NCI-H2081 treated with DMSO at 0.1 percent for 48 hours (cell line): Measurements from ENCODE around the gene CACNA1I.

Experiments
- DNase-seq: peaks from one replicate; lab custom pipeline; 2025; lab: John Stamatoyannopoulos, UW

Gene CACNA1I

DNA sequence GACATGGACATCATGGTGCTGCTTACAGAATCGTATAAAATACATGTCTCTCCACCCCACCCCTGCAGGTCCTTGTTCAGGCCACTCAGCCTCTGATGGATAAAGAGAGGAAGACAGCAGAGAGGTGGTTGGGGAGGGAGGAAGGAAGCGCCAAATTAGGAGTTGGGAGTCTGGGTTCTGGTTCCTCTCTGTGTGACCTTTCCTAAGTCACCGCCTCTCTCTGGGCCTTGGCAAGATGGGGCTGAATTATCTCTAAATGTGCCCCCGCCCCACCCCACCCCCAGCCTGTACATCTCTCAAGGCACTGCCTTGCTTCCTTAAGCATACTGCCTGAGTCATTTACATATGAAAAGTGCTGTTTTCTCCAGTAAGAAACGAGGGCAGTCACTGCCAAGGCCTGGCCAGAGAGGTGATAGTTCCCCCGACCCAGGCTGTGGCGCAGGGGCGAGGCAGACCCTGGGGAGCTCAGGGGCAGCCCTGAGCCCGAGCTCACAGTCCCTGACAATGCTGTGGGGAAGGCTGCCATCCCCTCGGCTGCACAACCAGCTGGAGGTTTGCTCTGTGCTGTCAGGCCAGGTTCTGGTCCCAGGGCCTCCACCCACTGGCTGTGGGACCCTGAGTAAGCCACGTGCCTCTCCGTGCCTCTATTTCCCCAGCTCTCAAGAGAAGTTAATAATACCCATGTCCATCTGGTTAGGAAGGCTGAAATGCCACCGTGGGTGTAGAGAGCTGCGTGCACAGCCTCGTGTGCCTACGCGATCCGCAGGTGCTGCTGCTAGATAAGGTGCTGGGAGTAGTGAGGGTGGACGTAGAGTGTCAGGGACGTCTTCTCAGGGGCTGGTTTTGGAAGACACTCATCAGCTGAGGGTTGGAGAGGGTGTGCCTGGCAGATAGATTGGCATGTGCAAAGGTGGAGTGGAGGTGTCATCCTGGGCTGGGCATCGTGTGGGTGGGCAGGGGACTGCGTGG lies 55.3 kb downstream of the CACNA1I start:
- DNase-seq = no peak

GRCh38 chr22:39627208-39627607 lies 56.7 kb downstream of the CACNA1I start:
- DNase-seq = no peak

DNA sequence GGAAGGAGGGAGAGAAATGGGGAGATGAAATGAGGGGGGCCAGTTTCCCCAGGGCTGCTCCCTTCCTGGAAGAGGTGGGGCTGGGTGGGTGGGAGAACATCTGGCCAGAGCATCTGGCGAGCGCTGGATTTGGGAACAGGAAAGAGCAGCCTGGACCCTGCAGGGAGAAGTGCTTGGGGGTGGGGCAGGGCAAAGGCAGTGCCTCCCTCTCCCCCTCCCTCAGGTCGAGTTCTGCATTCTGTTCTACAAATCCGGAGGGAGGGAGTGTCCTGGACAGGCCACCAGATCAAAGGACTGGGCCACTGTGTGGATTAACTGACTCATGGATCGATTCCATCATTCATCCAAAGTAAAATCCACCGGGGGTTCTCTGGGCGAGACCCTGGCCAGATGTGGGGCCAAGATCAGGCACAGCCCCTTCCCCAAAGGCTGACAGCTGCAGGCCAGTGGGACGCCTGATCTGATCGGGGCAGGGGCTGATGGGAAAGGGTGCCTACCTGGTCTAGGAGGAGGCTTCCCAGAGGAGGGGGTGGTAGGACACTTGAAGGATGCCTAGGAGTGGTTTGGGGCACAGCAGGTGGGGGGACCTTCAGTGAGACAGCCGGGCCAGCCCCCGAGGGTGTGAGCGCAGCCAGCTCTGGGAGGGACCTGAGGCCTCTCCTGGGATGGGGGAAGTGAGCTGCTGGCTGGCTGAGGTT lies 57.5 kb downstream of the CACNA1I start:
- no peak for DNase-seq

- DNase-seq = no peak
Measured at GRCh38 chr22:39628563-39629080, 58.1 kb downstream of the CACNA1I start.

GRCh38 chr22:39629851-39630250 lies 59.3 kb downstream of the CACNA1I start:
- no peak for DNase-seq

DNA sequence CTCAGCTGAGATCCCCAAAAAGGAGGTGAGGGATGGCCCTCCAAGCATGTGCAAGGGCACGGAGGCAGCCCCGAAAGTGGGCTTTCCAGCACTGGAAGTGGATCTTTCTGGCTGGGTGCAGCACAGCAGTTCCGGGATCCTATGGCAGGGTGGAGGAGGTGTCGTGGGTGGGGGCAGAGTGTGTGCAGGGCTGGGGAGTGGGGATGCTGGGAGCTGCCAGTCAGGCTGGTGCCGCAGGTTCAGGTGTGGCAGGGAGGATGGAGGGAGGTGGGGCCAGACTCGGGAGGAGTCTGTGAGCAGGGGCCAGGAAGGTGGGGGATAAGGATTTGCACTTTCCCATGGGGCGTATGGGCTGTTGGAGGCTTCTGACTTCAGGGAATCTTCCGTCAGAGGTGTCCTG lies 60.2 kb downstream of the CACNA1I start:
- no peak for DNase-seq

DNA sequence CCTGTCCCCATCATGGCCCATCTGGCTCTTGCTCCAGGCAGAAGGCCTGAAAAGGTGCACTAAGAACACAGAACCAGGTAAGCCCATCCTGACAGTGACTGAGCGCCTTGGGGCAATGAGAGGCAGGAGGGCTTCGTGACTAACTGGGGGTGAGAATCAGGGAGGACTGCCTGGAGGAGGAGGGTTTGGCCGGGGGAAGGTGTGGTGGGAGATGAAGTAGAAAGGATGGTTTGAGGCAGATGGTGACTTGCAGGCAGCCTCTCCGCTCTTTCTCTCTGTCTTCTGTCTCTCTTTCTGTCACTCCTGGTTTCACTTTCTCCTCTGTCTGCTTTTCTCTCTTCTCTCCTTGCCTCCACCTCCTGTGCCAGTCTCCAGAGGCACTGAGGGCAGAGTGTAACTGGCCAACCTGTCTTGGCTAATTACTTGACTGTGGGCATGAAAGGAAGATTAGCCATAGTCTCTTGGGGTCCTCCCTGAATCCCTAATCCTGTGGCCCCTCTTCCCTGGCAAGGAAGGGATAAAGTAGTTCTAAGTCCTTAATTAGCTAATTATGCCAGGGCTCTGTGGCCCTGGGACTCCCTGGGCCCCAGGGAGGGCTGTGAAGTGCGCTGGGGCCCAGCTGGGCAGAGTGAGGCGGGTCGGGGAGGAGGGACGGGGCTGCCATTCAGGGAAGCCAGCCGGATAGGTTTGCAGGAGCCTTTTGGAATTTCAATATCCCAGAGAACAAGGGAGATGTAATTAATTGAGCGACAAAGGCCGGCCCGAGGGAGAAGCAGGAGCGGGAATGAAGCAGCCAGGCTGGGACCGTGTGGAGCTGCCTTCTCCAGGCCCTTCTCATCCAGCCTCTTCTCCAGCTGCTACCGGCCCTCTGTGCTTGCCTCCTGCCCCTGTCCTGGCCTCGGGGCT lies 61.1 kb downstream of the CACNA1I start:
- no peak for DNase-seq

GRCh38 chr22:39634530-39635405 lies 64.2 kb downstream of the CACNA1I start:
- no peak for DNase-seq

- no peak for DNase-seq
Measured at GRCh38 chr22:39635719-39636118, 65.2 kb downstream of the CACNA1I start.

- DNase-seq = no peak
Measured at GRCh38 chr22:39638958-39639357, 68.4 kb downstream of the CACNA1I start.

DNA sequence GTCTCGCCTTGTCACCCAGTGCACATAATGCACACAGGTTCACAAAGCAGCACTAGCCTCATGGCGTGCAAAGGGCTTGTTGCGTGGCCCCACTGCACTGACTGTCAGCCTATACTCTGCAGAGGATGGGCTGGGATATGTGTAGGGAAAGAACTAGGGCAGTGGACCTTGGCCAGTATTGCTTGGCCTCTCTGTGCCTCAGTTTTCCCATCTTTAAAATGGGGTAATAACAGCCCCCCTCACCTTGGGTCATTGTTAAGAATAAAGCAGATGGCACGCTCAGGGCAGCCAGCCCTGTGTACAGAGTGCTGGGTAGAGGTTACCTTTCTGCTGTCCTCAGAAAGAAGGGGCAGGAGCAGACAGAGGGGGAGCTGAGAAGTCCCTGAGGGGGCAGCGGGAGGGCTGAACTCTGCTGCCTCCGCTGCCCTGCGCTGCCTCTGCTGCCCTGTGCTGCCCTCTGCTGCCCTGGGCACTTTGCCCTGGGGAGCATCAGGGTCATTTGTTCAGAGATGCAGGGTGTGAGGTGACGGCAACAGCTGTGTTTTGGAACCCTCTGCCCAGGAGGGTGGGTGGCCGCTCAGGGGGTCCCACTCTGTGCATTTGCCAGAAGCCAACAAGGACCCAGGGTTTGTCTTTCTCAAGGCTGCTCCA lies 71.2 kb downstream of the CACNA1I start:
- DNase-seq = no peak

DNA sequence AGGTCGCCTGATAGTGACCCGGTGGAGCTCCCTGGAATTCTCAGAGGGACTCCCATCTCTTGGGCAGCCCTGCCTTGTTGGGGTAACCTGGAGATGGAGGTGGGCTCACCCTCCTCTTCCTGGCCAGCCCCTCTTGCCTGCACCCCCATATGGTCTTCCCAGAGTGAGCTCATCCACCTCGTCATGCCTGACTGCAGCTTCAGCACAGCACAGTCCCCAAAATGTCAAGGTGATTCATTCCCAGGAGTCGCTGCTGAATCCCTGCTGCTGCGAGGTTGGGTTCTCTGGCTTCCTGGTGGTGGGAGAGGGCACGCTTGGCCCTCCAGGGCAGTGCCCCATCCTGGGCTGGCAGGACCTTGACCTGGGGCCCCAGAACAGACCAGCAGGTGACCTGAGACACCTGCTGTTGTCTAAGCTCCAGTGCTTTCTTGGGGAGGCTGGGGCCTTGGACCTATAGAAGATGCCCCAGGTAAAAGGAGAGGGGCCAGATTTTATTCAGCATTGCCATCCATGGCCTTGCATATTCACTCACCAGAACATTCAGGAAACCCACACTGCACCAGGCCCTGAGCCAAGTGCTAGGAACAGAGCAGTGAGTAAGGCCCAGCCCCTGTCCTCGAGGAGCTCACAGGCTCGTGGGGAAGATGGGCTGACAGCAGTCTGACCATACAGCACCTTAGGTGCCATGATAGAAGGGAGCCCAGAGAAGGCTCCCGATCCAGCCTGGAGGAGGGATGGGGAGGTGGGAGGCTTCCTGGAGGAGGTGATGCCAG lies 72.9 kb downstream of the CACNA1I start:
- no peak for DNase-seq

- no peak for DNase-seq
Measured at GRCh38 chr22:39645532-39645931, 75.0 kb downstream of the CACNA1I start.

GRCh38 chr22:39646398-39647063 lies 76.0 kb downstream of the CACNA1I start:
- no peak for DNase-seq

DNA sequence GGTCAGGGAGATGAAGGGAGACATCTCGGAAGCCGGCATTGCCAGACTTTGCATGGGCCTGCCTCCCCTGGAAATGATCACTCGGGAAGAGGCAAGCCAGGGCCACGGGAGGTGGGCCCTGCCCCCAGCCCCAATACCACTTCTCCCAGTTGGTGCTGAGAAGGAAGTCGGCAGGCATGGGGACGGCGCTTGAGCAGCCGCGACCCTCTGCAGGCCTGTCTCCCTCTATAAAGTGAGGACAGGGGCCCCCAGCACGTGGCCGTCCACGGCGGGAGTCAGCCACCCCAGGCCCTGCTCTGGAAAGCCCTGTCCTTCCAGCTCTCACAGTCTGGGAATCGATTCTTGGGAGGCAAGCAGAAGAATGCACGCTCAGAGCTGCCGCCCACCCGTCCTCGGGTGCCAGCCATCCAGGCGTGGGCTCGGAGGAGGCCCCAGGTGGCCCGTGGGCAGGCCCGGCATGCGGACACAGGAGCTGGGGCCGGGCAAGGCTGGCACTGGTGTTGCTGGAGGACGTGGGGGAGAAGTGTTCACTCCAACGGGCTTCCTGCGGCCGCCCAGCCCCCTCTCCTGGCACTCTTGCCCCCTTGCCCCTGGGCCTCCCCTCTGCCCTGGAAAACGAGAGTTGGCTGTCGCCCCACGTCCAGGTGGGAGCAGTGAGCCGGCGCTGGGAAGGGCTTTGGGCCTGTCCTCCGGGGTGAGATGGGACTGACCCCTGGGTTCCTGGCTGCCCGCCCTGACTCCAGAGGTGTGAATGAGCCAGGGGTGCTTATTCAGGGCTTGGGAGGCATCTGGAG lies 77.5 kb downstream of the CACNA1I start:
- no peak for DNase-seq

GRCh38 chr22:39648630-39648950 lies 78.0 kb downstream of the CACNA1I start:
- no peak for DNase-seq

DNA sequence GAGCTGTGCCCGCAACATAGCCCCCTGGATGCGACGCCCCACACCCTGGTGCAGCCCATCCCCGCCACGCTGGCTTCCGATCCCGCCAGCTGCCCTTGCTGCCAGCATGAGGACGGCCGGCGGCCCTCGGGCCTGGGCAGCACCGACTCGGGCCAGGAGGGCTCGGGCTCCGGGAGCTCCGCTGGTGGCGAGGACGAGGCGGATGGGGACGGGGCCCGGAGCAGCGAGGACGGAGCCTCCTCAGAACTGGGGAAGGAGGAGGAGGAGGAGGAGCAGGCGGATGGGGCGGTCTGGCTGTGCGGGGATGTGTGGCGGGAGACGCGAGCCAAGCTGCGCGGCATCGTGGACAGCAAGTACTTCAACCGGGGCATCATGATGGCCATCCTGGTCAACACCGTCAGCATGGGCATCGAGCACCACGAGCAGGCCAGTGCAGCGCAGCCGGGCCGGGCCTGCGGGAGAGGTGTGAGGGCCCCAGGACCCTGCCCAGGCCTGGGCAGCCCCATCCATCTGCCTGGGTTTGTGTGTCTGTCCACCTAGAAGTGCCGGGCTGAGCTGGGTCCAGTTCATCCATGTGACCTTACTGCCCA lies 79.0 kb downstream of the CACNA1I start:
- no peak for DNase-seq
